HepG2 (cell line): ENCODE data around the gene RAD21L1. TPM values are rescaled to one million over a fixed set of nuclear protein-coding genes. Genes with fewer than 3 reads are reported as not detected.

Experiments
- ERF ChIP-seq: IDR thresholded peaks from 2 replicates; pipeline ENCODE4 v1.6.1; 2018; ENCODE audit warnings: missing biosample characterization, missing genetic modification reagents
- IKZF1 ChIP-seq: fragments of 450-650 bp; IDR thresholded peaks from 2 replicates; pipeline ENCODE4 v1.7.1; 2016
- MED13 ChIP-seq: sonication (generic); formaldehyde crosslinking; IDR thresholded peaks from 2 replicates; pipeline ENCODE4 v1.5.0; 2020; ENCODE audit warnings: missing genetic modification reagents
- MEIS1 ChIP-seq: sonication (generic); formaldehyde crosslinking; IDR thresholded peaks from 2 replicates; pipeline ENCODE4 v1.9.0; 2021; ENCODE audit warnings: mild to moderate bottlenecking, missing genetic modification reagents, moderate library complexity, borderline replicate concordance
- NAIF1 ChIP-seq: sonication (generic); formaldehyde crosslinking; IDR thresholded peaks from 2 replicates; pipeline ENCODE4 v1.5.0; 2020; ENCODE audit warnings: mild to moderate bottlenecking, missing genetic modification reagents, borderline replicate concordance
- ONECUT2 ChIP-seq: sonication (generic); formaldehyde crosslinking; IDR thresholded peaks from 2 replicates; pipeline ENCODE4 v1.4.0; 2020; ENCODE audit warnings: missing genetic modification reagents
- SP140L ChIP-seq: sonication (generic); formaldehyde crosslinking; IDR thresholded peaks from 2 replicates; pipeline ENCODE4 v1.4.0; 2020; ENCODE audit warnings: missing genetic modification reagents, borderline replicate concordance
- TEAD2 ChIP-seq: sonication (generic); formaldehyde crosslinking; IDR thresholded peaks from 2 replicates; pipeline ENCODE4 v1.9.0; 2021; ENCODE audit warnings: missing genetic modification reagents
- TSC22D2 ChIP-seq: sonication (generic); formaldehyde crosslinking; IDR thresholded peaks from 2 replicates; pipeline ENCODE4 v1.5.1; 2020; ENCODE audit warnings: missing genetic modification reagents, mild to moderate bottlenecking, borderline replicate concordance
- ZNF207 ChIP-seq: fragments of 450-650 bp; IDR thresholded peaks from 2 replicates; pipeline ENCODE4 v1.6.1; 2016; ENCODE audit warnings: antibody characterized with exemption, borderline replicate concordance
- ZNF430 ChIP-seq: sonication (generic); formaldehyde crosslinking; IDR thresholded peaks from 2 replicates; pipeline ENCODE4 v1.9.0; 2021; ENCODE audit warnings: mild to moderate bottlenecking, missing genetic modification reagents
- ZNF547 ChIP-seq: sonication (generic); formaldehyde crosslinking; IDR thresholded peaks from 2 replicates; pipeline ENCODE4 v1.5.1; 2020; ENCODE audit warnings: mild to moderate bottlenecking, missing genetic modification reagents
- ZNF607 ChIP-seq: sonication (generic); formaldehyde crosslinking; IDR thresholded peaks from 2 replicates; pipeline ENCODE4 v1.5.1; 2020; ENCODE audit warnings: missing genetic modification reagents, mild to moderate bottlenecking, borderline replicate concordance
- ZNF703 ChIP-seq: sonication (generic); formaldehyde crosslinking; IDR thresholded peaks from 2 replicates; pipeline ENCODE4 v1.5.1; 2020; ENCODE audit warnings: missing genetic modification reagents, mild to moderate bottlenecking, moderate library complexity, borderline replicate concordance
- ZNF766 ChIP-seq: sonication (generic); formaldehyde crosslinking; IDR thresholded peaks from 2 replicates; pipeline ENCODE4 v1.5.0; 2020; ENCODE audit warnings: missing genetic modification reagents, borderline replicate concordance
- polyA plus RNA-seq, 8 experiments: library from polyadenylated mRNA; depleted of rRNA in 3 of 8; stranded (reverse) in 7 of 8; unstranded in 1 of 8; fragments of >200 nt; fragmentation: Illumina TruSeq in 4 of 8; extraction: Trizol in 4 of 8; gene quantifications; 2 replicates each; pipeline versions ENCODE4 v1.2.1 to v1.2.3, GENCODE V29; 2011 to 2016; ENCODE audit warnings: low read depth in 4 of 8, missing spikeins in 1 of 8, mixed read lengths in 1 of 8; ENCODE audit not compliant: insufficient read depth in 1 of 8
- total RNA-seq, 5 experiments: library from RNA; depleted of rRNA; stranded (reverse); fragments of >200 nt; fragmentation: Illumina TruSeq; extraction: Trizol; gene quantifications; 2 replicates each; pipeline ENCODE4 v1.2.3, GENCODE V29; 2016; ENCODE audit warnings: low read depth in 1 of 5
- TF ChIP-seq, protein P1 (sequence below): sonication (generic); formaldehyde crosslinking; IDR thresholded peaks from 2 replicates; pipeline ENCODE4 v1.5.0; 2020; ENCODE audit warnings: missing genetic modification reagents
- TF ChIP-seq, protein P2 (sequence below): sonication (generic); formaldehyde crosslinking; IDR thresholded peaks from 2 replicates; pipeline ENCODE4 v1.4.0; 2020; ENCODE audit warnings: mild to moderate bottlenecking, missing genetic modification reagents, borderline replicate concordance
- TF ChIP-seq, protein P3 (sequence below): sonication (generic); formaldehyde crosslinking; IDR thresholded peaks from 2 replicates; pipeline ENCODE4 v1.5.1; 2020; ENCODE audit warnings: missing genetic modification reagents, mild to moderate bottlenecking, borderline replicate concordance
- TF ChIP-seq, protein P4 (sequence below): sonication (generic); formaldehyde crosslinking; IDR thresholded peaks from 2 replicates; pipeline ENCODE4 v1.4.0; 2020; ENCODE audit warnings: missing genetic modification reagents

Gene RAD21L1
- total and polyA plus RNA-seq, 2 of the 13 experiments (the other 11 are each of a cell fraction or from before 2014, with no cell fraction given), result not detected

DNA sequence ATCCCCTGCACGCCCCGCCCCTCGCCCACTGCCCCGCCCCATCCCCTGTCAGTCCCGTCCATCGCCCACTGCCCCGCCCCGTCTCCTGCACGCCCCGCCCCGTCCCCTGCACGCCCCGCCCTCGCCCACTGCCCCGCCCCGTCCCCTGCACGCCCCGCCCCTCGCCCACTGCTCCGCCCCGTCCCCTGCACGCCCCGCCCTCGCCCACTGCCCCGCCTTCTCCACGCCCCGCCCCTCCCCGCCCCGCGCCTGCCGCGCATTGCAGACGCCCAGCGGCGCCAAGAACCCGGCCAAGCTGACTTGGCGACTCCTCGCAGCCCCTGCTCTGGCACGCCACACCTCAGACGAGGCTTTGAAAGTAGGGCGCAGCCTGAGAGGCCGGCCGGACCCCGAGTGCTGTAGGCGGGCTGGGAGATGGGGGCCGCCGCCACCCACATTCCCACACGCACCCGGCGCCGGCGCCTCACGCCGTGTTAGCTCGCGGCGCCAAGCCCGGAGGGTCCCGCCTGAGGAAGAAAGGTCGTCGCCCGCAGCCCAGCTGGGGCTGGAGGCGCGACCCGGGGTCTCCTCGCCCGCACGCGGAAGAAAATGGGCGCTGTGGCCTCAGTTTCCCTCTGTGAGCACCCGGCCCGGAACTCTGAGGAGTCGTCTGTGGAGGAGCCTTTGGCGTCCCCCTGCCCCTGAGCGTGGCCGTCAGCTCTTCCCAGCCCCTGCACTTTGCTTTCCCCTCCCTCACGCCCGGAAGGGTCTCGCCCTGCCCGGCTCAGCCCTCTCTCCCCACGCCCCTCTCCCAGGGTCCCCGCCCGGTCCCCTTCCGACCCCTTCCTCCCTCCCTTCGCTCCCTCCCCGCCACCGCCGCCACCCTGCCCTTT, at the start of gene RAD21L1 (continued):
- TF ChIP-seq, protein P1, sequence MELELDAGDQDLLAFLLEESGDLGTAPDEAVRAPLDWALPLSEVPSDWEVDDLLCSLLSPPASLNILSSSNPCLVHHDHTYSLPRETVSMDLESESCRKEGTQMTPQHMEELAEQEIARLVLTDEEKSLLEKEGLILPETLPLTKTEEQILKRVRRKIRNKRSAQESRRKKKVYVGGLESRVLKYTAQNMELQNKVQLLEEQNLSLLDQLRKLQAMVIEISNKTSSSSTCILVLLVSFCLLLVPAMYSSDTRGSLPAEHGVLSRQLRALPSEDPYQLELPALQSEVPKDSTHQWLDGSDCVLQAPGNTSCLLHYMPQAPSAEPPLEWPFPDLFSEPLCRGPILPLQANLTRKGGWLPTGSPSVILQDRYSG, result peak; percentile 14; the same call in 1 of the 2 replicates
- TF ChIP-seq, protein P2, sequence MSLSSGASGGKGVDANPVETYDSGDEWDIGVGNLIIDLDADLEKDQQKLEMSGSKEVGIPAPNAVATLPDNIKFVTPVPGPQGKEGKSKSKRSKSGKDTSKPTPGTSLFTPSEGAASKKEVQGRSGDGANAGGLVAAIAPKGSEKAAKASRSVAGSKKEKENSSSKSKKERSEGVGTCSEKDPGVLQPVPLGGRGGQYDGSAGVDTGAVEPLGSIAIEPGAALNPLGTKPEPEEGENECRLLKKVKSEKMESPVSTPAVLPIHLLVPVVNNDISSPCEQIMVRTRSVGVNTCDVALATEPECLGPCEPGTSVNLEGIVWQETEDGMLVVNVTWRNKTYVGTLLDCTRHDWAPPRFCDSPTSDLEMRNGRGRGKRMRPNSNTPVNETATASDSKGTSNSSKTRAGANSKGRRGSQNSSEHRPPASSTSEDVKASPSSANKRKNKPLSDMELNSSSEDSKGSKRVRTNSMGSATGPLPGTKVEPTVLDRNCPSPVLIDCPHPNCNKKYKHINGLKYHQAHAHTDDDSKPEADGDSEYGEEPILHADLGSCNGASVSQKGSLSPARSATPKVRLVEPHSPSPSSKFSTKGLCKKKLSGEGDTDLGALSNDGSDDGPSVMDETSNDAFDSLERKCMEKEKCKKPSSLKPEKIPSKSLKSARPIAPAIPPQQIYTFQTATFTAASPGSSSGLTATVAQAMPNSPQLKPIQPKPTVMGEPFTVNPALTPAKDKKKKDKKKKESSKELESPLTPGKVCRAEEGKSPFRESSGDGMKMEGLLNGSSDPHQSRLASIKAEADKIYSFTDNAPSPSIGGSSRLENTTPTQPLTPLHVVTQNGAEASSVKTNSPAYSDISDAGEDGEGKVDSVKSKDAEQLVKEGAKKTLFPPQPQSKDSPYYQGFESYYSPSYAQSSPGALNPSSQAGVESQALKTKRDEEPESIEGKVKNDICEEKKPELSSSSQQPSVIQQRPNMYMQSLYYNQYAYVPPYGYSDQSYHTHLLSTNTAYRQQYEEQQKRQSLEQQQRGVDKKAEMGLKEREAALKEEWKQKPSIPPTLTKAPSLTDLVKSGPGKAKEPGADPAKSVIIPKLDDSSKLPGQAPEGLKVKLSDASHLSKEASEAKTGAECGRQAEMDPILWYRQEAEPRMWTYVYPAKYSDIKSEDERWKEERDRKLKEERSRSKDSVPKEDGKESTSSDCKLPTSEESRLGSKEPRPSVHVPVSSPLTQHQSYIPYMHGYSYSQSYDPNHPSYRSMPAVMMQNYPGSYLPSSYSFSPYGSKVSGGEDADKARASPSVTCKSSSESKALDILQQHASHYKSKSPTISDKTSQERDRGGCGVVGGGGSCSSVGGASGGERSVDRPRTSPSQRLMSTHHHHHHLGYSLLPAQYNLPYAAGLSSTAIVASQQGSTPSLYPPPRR, result 0 out of 2 replicates have a peak, but pooled peaks have one; percentile 8
- TF ChIP-seq, protein P3, sequence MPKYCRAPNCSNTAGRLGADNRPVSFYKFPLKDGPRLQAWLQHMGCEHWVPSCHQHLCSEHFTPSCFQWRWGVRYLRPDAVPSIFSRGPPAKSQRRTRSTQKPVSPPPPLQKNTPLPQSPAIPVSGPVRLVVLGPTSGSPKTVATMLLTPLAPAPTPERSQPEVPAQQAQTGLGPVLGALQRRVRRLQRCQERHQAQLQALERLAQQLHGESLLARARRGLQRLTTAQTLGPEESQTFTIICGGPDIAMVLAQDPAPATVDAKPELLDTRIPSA, result peak; percentile 27; the same call in 1 of the 2 replicates
- TF ChIP-seq TSC22D2 (CRISPR knock-in tag) (no peak), TEAD2 (no peak), ZNF430 (CRISPR knock-in tag) (no peak), IKZF1 (no peak), ZNF547 (CRISPR knock-in tag) (peak; percentile 64), ZNF607 (CRISPR knock-in tag) (peak; percentile 48; the same call in 1 of the 2 replicates), ONECUT2 (CRISPR knock-in tag) (no peak), SP140L (CRISPR knock-in tag) (no peak), ZNF766 (CRISPR knock-in tag) (no peak), ZNF207 (no peak), ERF (CRISPR knock-in tag) (no peak), MEIS1 (CRISPR knock-in tag) (0 out of 2 replicates have a peak, but pooled peaks have one; percentile 21), NAIF1 (CRISPR knock-in tag) (no peak), MED13 (CRISPR knock-in tag) (no peak), ZNF703 (CRISPR knock-in tag) (no peak; the same call in 1 of the 2 replicates)
- TF ChIP-seq, protein P4, sequence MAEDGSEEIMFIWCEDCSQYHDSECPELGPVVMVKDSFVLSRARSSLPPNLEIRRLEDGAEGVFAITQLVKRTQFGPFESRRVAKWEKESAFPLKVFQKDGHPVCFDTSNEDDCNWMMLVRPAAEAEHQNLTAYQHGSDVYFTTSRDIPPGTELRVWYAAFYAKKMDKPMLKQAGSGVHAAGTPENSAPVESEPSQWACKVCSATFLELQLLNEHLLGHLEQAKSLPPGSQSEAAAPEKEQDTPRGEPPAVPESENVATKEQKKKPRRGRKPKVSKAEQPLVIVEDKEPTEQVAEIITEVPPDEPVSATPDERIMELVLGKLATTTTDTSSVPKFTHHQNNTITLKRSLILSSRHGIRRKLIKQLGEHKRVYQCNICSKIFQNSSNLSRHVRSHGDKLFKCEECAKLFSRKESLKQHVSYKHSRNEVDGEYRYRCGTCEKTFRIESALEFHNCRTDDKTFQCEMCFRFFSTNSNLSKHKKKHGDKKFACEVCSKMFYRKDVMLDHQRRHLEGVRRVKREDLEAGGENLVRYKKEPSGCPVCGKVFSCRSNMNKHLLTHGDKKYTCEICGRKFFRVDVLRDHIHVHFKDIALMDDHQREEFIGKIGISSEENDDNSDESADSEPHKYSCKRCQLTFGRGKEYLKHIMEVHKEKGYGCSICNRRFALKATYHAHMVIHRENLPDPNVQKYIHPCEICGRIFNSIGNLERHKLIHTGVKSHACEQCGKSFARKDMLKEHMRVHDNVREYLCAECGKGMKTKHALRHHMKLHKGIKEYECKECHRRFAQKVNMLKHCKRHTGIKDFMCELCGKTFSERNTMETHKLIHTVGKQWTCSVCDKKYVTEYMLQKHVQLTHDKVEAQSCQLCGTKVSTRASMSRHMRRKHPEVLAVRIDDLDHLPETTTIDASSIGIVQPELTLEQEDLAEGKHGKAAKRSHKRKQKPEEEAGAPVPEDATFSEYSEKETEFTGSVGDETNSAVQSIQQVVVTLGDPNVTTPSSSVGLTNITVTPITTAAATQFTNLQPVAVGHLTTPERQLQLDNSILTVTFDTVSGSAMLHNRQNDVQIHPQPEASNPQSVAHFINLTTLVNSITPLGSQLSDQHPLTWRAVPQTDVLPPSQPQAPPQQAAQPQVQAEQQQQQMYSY (CRISPR knock-in tag), result 0 out of 2 replicates have a peak, but pooled peaks have one; percentile 14
